ENCODE results near the gene PRPF8. TPM values are rescaled to one million over a fixed set of nuclear protein-coding genes. Genes with fewer than 3 reads are reported as not detected.
A peak's percentile ranks its signal among the peaks of the same experiment; 100 is the strongest.
"Not testable (repeated sequence)": the region's sequence is repeated elsewhere in the genome, so short reads cannot be mapped to it uniquely, and the experiment has no call there.

Gene PRPF8
- total and polyA plus RNA-seq, 10 of the 15 experiments (the other 5 are each of a cell fraction or from before 2014, with no cell fraction given) = 77.2 to 337 (median 162) TPM

- in situ Hi-C loops (cut with MboI) = no loop called here
- no peak for FAIRE-seq
These were observed 26.6 kb downstream of the PRPF8 start for GRCh38 chr17:1658100-1658499.

GRCh38 chr17:1653735-1654134 lies 30.9 kb downstream of the PRPF8 start:
- RAD21 ChIA-PET (ENCODE audit: unreplicated experiment) = no interaction called here
- BruUV-seq (replicated peaks) = no TSS peak
- Histone ChIP-seq H2AFZ (ENCODE audit: control insufficient read depth, low read depth, low read length) (no peak overlapping the region), H3K4me3 (no peak overlapping the region), H3K79me2 (ENCODE audit: control insufficient read depth, insufficient read depth, low read length) (no peaks in the 10 kb centered on the region), H3K27ac (ENCODE audit: control insufficient read depth, insufficient read depth) (no peak overlapping the region), H3K9ac (ENCODE audit: control insufficient read depth, insufficient read depth, low read length) (no peak overlapping the region), H3K4me2 (ENCODE audit: control insufficient read depth, insufficient read depth) (no peak overlapping the region), H3K4me1 (ENCODE audit: control insufficient read depth, insufficient read depth, low read length) (peaks cover 8% of the 10 kb centered on the region), H3K36me3 (ENCODE audit: control insufficient read depth in 2 of 2, insufficient read depth in 2 of 2, low read length in 1 of 2) (peaks cover 35 to 44% of the 10 kb centered on the region in 2 experiments), H4K20me1 (ENCODE audit: control insufficient read depth, insufficient read depth) (no peaks in the 10 kb centered on the region), H3K27me3 (replicated peaks in 1 of 2; ENCODE audit: control insufficient read depth in 2 of 2, insufficient read depth in 2 of 2, low read length in 1 of 2) (no peaks in the 10 kb centered on the region), H3K9me3 (replicated peaks; ENCODE audit: control insufficient read depth, insufficient read depth, low read length) (no peaks in the 10 kb centered on the region)
- no peak for DNase-seq (ENCODE audit: low read depth, low spot score)
- no peak for ATAC-seq
- in situ Hi-C loops (cut with MboI) (no loop called here), intact Hi-C loops (cut with micrococcal nuclease; ENCODE audit: unreplicated experiment) (no loop called here)
- POLR2A ChIA-PET = no interaction called here
- 97% methylated on average over 14 of the region's 14 CpGs for WGBS (ENCODE audit: insufficient coverage, insufficient replicate concordance, low lambda C conversion rate, missing lambda C conversion rate)
- TF ChIP-seq NRF1 (conservative IDR thresholded peaks at IDR 0.05; ENCODE audit: low read depth, low read length) (no peak), POLR2A (IDR thresholded peaks at IDR 0.05; ENCODE audit: low read depth, low read length) (peak; percentile 40), USF1 (IDR thresholded peaks at IDR 0.05; ENCODE audit: borderline replicate concordance, extremely low read length, insufficient read depth, low read depth, low read length) (no peak), ZNF207 (IDR thresholded peaks at IDR 0.05; ENCODE audit: borderline replicate concordance) (no peak)
- CTCF ChIA-PET = interaction anchor here (0.5 kb wide), 1 partner anchor 23 kb away, joined by 4 read pairs; no protein-coding TSS in a partner anchor
- peak; percentile 13 for FAIRE-seq
- SMC1A ChIA-PET (ENCODE audit: uncharacterized antibody, unreplicated experiment) = no interaction called here

More at GRCh38 chr17:1658100-1658499, 26.6 kb downstream of the PRPF8 start:
- RAD21 ChIA-PET (ENCODE audit: unreplicated experiment) = no interaction called here
- SMC1A ChIA-PET (ENCODE audit: uncharacterized antibody, unreplicated experiment) = no interaction called here
- Histone ChIP-seq H3K36me3 (ENCODE audit: control insufficient read depth in 2 of 2, insufficient read depth in 2 of 2, low read length in 1 of 2) (peaks cover 52 to 58% of the 10 kb centered on the region in 2 experiments), H4K20me1 (ENCODE audit: control insufficient read depth, insufficient read depth) (no peaks in the 10 kb centered on the region), H2AFZ (ENCODE audit: control insufficient read depth, low read depth, low read length) (no peak overlapping the region), H3K4me2 (ENCODE audit: control insufficient read depth, insufficient read depth) (no peak overlapping the region), H3K4me3 (no peak overlapping the region), H3K4me1 (ENCODE audit: control insufficient read depth, insufficient read depth, low read length) (no peaks in the 10 kb centered on the region), H3K9me3 (replicated peaks; ENCODE audit: control insufficient read depth, insufficient read depth, low read length) (no peaks in the 10 kb centered on the region), H3K9ac (ENCODE audit: control insufficient read depth, insufficient read depth, low read length) (no peak overlapping the region), H3K27ac (ENCODE audit: control insufficient read depth, insufficient read depth) (no peak overlapping the region), H3K79me2 (ENCODE audit: control insufficient read depth, insufficient read depth, low read length) (no peaks in the 10 kb centered on the region), H3K27me3 (replicated peaks in 1 of 2; ENCODE audit: control insufficient read depth in 2 of 2, insufficient read depth in 2 of 2, low read length in 1 of 2) (no peaks in the 10 kb centered on the region)
- POLR2A ChIA-PET = interaction anchor here (0.6 to 1.2 kb wide), 2 partner anchors 20 to 130 kb away, joined by 5 to 6 read pairs; no protein-coding TSS in a partner anchor
- no TSS peak for BruUV-seq (replicated peaks)
- CTCF ChIA-PET = interaction anchor here (0.7 kb wide), 1 partner anchor 12 kb away, joined by 3 read pairs; the partner anchor contains the start of gene SCARF1
- intact Hi-C loops (cut with micrococcal nuclease; ENCODE audit: unreplicated experiment) = no loop called here
- WGBS (ENCODE audit: insufficient coverage, insufficient replicate concordance, low lambda C conversion rate, missing lambda C conversion rate) = 91% methylated on average over 9 of the region's 9 CpGs
- DNase-seq (ENCODE audit: low read depth, low spot score) (no peak), ATAC-seq (no peak)
- TF ChIP-seq POLR2A (IDR thresholded peaks at IDR 0.05; ENCODE audit: low read depth, low read length) = 0 out of 2 replicates have a peak, but pooled peaks have one; percentile 12
- no peak for TF ChIP-seq MTA2 (IDR thresholded peaks at IDR 0.05; ENCODE audit: low read depth)

GRCh38 chr17:1652794-1653193 lies 31.9 kb downstream of the PRPF8 start:
- SMC1A ChIA-PET (ENCODE audit: uncharacterized antibody, unreplicated experiment); H3K4me3 ChIP-seq; ATAC-seq; in situ Hi-C loops (cut with MboI); H4K20me1 ChIP-seq (ENCODE audit: control insufficient read depth, insufficient read depth); H3K9me3 ChIP-seq (replicated peaks; ENCODE audit: control insufficient read depth, insufficient read depth, low read length); H3K79me2 ChIP-seq (ENCODE audit: control insufficient read depth, insufficient read depth, low read length); intact Hi-C loops (cut with micrococcal nuclease; ENCODE audit: unreplicated experiment); H3K9ac ChIP-seq (ENCODE audit: control insufficient read depth, insufficient read depth, low read length); H3K4me2 ChIP-seq (ENCODE audit: control insufficient read depth, insufficient read depth); DNase-seq (ENCODE audit: low read depth, low spot score); H3K27ac ChIP-seq (ENCODE audit: control insufficient read depth, insufficient read depth); BruUV-seq (replicated peaks); H2AFZ ChIP-seq (ENCODE audit: control insufficient read depth, low read depth, low read length); FAIRE-seq; H3K27me3 ChIP-seq (replicated peaks in 1 of 2; ENCODE audit: control insufficient read depth in 2 of 2, insufficient read depth in 2 of 2, low read length in 1 of 2): not testable (repeated sequence)
- Histone ChIP-seq H3K4me1 (ENCODE audit: control insufficient read depth, insufficient read depth, low read length) (peaks cover 15% of the 10 kb centered on the region), H3K36me3 (ENCODE audit: control insufficient read depth in 2 of 2, insufficient read depth in 2 of 2, low read length in 1 of 2) (peaks cover 29 to 37% of the 10 kb centered on the region in 2 experiments)
- CTCF ChIA-PET = interaction anchor here (2.1 kb wide), 1 partner anchor 17 kb away, joined by 11 read pairs; no protein-coding TSS in a partner anchor
- RAD21 ChIA-PET (ENCODE audit: unreplicated experiment) = interaction anchor here (1.3 kb wide), 1 partner anchor 79 kb away, joined by 4 read pairs; no protein-coding TSS in a partner anchor
- POLR2A ChIA-PET = interaction anchor here (0.7 kb wide), 1 partner anchor 400 kb away, joined by 3 read pairs; no protein-coding TSS in a partner anchor
- WGBS (ENCODE audit: insufficient coverage, insufficient replicate concordance, low lambda C conversion rate, missing lambda C conversion rate) = 82% methylated on average over 7 of the region's 7 CpGs
